Measurements from ENCODE around the gene MTMR12.
"Not testable (repeated sequence)": the region's sequence is repeated elsewhere in the genome, so short reads cannot be mapped to it uniquely, and the experiment has no call there.

Gene MTMR12

DNA sequence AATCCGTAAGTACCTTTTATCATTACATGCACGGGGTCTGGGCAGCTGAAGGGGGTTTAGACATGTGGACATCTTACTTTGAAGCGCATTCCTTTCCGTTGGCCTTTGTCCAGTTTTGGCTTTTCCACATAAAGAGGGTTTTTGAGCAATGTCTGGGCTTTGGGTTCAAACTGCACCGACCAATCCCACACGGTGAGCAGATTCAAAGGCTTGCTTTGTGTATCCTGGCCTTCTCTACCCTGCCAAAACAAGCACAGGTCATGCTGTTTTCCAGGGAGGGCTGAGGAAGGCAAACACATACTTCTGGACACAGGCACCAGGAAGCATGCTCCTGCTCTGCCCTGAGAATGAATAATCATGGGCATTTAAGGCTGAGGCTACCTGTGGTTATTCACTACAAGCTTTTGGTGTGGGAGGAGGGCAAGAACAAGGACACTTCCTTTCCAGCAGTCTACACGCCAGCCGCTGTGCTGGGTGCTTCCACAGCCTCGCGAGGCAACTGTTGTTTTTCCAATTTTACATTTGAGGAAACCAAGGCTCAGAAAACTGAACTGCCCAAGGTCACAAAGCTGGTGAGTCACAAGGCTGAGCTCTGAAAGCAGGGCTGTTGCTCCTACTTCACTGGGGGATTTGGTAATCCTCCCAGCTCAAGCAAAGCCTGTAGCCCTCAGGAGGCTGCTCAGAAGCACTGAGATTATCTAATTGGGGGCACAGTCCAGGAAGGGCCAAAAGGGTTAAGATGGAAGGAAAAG lies 78.9 kb downstream of the MTMR12 start:
- Mint-ChIP-seq H3K27me3 (no peaks in the 10 kb centered on the region), H3K4me3 (no peak overlapping the region), H3K4me1 (peaks cover 25 to 34% of the 10 kb centered on the region in 2 donors), H3K9me3 (no peaks in the 10 kb centered on the region), H3K27ac (no peak overlapping the region), H3K36me3 (peaks cover 30 to 63% of the 10 kb centered on the region in 2 donors)
- ATAC-seq (replicated peaks) (no peak), DNase-seq (no peak)

DNA sequence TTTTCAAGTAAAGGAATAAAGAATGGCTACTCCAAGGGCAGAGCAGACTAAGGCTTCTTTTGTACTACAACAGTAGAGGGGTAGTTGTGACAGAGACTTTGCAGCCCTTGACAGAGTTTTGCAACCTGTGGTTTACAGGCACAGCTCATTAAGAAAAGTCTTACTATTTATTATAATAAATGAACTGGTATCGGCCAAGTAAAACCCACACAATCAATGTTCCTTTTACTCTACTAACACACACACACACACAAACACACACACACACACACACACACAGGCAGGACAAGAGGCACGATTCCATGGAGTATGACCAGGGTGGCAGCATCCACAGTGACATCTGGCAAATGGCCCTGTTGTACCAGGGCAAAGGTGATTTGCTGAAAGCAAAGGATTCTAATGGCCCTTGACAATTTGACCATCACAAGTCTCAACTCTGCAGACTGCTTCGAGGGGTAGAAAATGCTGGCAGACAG lies 79.5 kb downstream of the MTMR12 start:
- Mint-ChIP-seq H3K36me3 (peaks cover 31 to 65% of the 10 kb centered on the region in 2 donors), H3K4me1 (peaks cover 28 to 38% of the 10 kb centered on the region in 2 donors), H3K27me3 (no peaks in the 10 kb centered on the region), H3K27ac (no peak overlapping the region), H3K9me3 (no peaks in the 10 kb centered on the region), H3K4me3 (no peak overlapping the region)
- ATAC-seq (replicated peaks) (no peak), DNase-seq (no peak)

DNA sequence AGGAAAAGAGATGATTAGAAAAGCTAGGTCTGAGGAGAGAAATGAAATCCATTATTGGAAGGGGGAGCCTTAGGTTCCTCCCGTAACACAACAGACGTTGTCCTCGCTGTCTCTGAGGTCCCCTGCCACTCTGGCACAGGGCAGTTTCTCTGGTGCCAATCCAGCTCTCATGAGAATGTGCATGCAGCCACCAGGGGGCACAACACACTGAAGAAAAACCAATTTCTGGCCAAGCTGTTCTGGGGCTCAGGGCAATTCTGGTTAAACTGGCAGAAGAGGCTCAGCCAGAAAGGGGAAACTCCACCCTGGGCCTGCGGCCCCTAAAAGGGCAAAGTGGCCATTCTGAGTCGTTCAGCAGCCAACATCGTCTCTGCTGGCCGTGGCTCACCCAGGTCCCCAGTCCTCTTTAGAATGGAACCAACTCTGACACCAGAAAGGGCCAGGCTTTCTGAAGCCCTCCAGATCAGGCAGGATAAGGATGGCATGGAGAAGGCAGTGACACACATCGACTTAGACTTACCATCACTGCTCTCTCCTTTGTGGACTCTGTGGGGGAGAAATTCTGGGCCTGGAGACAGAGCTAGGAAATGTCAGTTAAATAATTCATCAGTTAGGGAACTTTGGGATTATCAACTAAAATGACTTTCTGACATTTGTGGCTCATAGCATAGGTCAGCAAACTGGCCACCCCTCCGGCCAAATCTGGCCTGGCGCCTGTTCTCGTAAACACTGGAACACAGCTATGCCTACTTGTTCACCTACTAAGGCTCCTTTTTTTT lies 80.1 kb downstream of the MTMR12 start:
- Mint-ChIP-seq H3K27ac (peak overlapping the region; percentile 85), H3K27me3 (no peaks in the 10 kb centered on the region), H3K36me3 (peaks cover 31 to 66% of the 10 kb centered on the region in 2 donors), H3K9me3 (no peaks in the 10 kb centered on the region), H3K4me3 (no peak overlapping the region), H3K4me1 (peaks cover 28 to 38% of the 10 kb centered on the region in 2 donors)
- ATAC-seq (replicated peaks) (peak; percentile 94 to 95), DNase-seq (peak; percentile 58)

DNA sequence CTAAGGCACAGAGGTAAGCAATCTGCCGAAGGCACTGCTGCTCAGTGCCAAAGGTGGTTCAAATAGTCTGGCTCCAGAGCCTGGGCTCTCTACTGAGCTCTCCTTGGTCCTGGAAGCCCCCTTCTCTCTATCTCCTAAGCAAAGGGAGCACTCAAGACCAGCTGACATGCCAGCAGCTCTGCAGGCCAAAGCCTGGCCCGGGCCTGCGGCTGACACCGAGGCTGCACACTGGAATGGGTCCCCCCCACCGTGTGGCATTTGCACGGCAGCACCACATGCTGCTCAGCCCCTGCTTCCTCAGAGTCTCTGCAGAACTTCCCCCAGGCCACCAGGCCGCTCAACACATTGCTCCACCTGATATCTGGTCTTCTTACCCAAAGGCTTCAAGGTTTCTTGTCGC lies 80.8 kb downstream of the MTMR12 start:
- DNase-seq (no peak), ATAC-seq (replicated peaks) (peak; percentile 11 to 16)
- peaks cover 28 to 38% of the 10 kb centered on the region in 2 donors for H3K4me1 Mint-ChIP-seq
- H3K27me3 Mint-ChIP-seq, result no peaks in the 10 kb centered on the region
- peaks cover 31 to 66% of the 10 kb centered on the region in 2 donors for H3K36me3 Mint-ChIP-seq
- no peak overlapping the region for H3K4me3 Mint-ChIP-seq
- peak overlapping the region; percentile 85 for H3K27ac Mint-ChIP-seq
- no peaks in the 10 kb centered on the region for H3K9me3 Mint-ChIP-seq

DNA sequence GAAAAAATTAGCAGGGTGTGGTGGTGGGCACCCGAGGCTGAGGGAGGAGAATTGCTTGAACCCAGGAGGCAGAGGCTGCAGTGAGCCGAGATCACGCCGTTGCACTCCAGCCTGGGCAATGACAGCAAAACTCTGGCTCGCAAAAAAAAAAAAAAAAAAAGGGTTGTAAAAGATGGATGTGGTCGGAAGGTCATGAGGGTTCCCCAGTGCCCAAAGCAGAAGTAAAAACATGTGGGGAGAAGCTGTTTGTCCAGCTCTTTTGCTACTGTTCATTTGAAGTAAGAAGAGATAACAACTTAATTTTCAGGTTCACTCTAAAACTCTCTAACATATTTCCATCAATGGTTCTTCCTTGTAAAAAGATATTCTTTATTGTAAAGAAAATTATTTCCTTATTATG lies 81.5 kb downstream of the MTMR12 start:
- no peaks in the 10 kb centered on the region for H3K27me3 Mint-ChIP-seq
- ATAC-seq (replicated peaks), result no peak
- no peak overlapping the region for H3K4me3 Mint-ChIP-seq
- peaks cover 33 to 68% of the 10 kb centered on the region in 2 donors for H3K36me3 Mint-ChIP-seq
- no peak for DNase-seq
- no peaks in the 10 kb centered on the region for H3K9me3 Mint-ChIP-seq
- H3K27ac Mint-ChIP-seq, result peak overlapping the region; percentile 2
- H3K4me1 Mint-ChIP-seq, result peaks cover 28 to 38% of the 10 kb centered on the region in 2 donors

DNA sequence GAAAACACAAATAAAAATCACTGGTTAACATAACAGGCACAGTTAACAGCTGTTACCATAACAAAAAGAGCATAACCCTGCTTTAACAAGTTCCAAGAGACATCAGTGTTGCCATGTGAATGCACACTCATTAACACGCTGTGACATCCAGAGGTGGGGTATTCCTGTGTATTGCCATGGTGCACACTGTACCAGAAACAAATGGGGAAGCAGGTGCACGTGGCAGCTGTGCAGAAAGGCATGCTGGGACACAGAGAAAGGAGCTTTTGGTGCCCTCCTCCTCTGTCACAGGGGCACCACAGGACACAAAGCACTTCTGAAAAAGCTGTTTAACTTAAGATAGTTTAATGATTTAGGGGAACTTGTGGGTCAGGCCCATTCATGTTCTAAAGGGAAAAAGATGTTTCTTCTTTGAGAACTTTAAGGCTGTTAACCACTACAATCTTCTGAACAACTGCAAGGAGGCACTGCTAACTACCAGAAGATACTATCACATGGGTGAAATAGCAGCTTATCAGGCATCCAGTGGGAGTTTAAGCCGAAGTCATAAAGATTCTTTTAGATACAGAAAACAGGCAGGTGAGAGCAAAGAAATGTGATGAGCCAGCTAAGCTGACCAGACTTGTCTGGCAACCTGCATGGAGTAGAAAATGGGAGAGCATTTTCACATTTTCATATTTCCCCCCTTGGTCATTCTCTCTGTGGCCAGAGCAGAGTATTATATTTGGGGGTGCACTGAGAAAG lies 82.2 kb downstream of the MTMR12 start:
- peak overlapping the region; percentile 82 for H3K27ac Mint-ChIP-seq
- peaks cover 28 to 38% of the 10 kb centered on the region in 2 donors for H3K4me1 Mint-ChIP-seq
- H3K4me3 Mint-ChIP-seq, result no peak overlapping the region
- no peaks in the 10 kb centered on the region for H3K27me3 Mint-ChIP-seq
- ATAC-seq (replicated peaks) (peak in 1 of 2 donors; percentile 33), DNase-seq (no peak)
- peaks cover 33 to 68% of the 10 kb centered on the region in 2 donors for H3K36me3 Mint-ChIP-seq
- no peaks in the 10 kb centered on the region for H3K9me3 Mint-ChIP-seq

DNA sequence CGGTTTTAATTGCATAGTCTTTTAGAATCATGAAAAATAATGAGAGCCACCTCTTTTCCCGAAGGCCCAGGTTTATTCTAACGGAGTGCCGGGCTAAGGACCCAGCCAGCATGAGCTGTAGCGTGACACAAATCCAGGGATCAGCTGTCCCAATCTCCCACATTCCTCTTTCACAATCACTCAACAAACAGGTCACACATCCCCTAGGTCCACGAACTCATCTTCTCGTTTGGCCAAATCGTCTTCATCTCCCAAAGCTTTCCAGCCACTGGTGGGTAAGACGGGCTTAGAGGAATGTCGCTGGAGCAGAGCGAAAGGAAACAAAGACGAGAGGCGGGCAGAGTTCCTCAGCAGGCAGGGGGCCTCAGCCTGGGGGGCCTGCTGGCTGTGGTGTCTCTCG lies 83.2 kb downstream of the MTMR12 start:
- peak overlapping the region; percentile 14 for H3K27ac Mint-ChIP-seq
- ATAC-seq (replicated peaks), result no peak
- DNase-seq, result no peak
- no peaks in the 10 kb centered on the region for H3K27me3 Mint-ChIP-seq
- H3K4me3 Mint-ChIP-seq, result no peak overlapping the region
- H3K36me3 Mint-ChIP-seq, result peaks cover 33 to 62% of the 10 kb centered on the region in 2 donors
- H3K4me1 Mint-ChIP-seq, result peaks cover 28 to 38% of the 10 kb centered on the region in 2 donors
- no peaks in the 10 kb centered on the region for H3K9me3 Mint-ChIP-seq

DNA sequence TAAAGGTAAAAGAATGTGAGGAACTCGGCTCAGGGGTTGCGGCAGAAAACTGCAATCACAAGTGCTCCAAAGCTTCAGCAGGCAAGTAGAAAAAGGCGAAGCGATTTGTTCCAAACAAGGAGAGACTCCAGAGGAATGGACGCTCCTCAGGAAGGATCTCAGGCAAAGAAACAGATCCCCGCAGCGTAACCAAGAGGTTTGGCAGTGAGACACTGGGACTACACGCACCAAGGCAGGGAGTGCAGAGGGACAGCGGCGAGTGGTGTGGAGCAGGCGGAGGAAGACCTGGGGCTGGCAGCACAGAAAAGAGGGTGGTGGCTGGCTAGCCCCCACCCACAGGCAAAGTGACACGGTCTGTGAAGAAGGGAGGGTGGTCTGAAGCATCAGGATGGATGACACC lies 83.9 kb downstream of the MTMR12 start:
- Mint-ChIP-seq H3K27ac (peak overlapping the region; percentile 88), H3K9me3 (no peaks in the 10 kb centered on the region), H3K4me1 (peaks cover 28 to 38% of the 10 kb centered on the region in 2 donors), H3K4me3 (no peak overlapping the region), H3K36me3 (peaks cover 29 to 57% of the 10 kb centered on the region in 2 donors), H3K27me3 (no peaks in the 10 kb centered on the region)
- ATAC-seq (replicated peaks) (peak in 1 of 2 donors; percentile 21), DNase-seq (no peak)

DNA sequence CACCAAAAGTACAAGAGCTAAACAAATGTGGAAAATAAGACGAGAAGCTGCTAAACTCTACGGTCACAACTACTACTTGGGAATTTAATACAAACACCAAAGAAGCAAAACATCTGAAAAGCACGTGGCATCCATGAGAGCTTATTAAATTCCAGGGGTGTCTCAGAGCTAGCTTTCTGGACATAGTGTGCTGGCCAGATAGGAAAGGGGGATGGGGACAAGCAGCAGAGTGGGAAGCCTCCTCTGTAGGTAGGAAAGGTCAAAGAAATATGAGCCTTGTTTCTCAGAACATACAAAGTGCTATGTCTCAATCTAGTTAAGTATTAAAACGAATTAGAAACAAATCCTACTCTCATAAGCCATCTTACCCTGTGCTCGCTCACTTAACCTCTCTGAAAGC lies 87.3 kb downstream of the MTMR12 start:
- Mint-ChIP-seq H3K36me3 (peaks cover 23 to 32% of the 10 kb centered on the region in 2 donors), H3K27me3 (no peaks in the 10 kb centered on the region), H3K4me1 (peaks cover 13 to 19% of the 10 kb centered on the region in 2 donors), H3K27ac (no peak overlapping the region), H3K4me3 (no peak overlapping the region), H3K9me3 (no peaks in the 10 kb centered on the region)
- no peak for DNase-seq
- ATAC-seq (replicated peaks), result no peak

DNA sequence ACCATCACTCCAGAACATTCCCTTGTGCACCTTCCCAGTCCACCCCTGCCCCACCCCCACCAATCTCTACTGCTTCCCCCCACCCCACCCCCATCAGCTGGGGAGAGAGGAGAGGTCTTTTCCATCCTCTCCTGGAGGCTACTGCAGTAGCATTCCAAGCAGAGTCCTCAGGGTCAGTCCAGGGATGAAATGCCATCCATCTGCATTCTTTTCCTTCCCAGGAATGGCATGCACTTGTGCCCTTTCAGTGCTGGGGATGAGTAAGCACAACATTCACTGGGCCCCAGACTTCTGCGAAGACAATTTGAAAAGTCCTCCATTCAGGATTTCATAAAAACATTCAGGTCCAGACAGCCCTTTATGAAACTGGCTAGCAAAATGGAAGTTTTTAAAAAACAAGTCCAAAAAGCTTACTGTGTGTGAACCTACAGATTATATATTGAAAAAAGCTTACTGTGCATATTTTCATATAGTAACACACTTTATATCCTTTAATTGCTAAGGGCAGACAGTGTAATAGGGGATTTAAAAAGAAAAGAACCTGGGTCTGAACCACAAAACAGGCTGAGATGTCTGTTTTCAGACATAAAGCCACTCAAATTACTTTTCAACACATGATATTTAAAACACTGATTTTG lies 88.6 kb downstream of the MTMR12 start:
- no peak overlapping the region for H3K4me3 Mint-ChIP-seq
- no peak for ATAC-seq (replicated peaks)
- H3K27ac Mint-ChIP-seq, result no peak overlapping the region
- no peaks in the 10 kb centered on the region for H3K27me3 Mint-ChIP-seq
- H3K9me3 Mint-ChIP-seq, result no peaks in the 10 kb centered on the region
- DNase-seq, result no peak
- peaks cover 13 to 19% of the 10 kb centered on the region in 2 donors for H3K36me3 Mint-ChIP-seq
- H3K4me1 Mint-ChIP-seq, result peaks cover 5 to 6% of the 10 kb centered on the region in 2 donors

DNA sequence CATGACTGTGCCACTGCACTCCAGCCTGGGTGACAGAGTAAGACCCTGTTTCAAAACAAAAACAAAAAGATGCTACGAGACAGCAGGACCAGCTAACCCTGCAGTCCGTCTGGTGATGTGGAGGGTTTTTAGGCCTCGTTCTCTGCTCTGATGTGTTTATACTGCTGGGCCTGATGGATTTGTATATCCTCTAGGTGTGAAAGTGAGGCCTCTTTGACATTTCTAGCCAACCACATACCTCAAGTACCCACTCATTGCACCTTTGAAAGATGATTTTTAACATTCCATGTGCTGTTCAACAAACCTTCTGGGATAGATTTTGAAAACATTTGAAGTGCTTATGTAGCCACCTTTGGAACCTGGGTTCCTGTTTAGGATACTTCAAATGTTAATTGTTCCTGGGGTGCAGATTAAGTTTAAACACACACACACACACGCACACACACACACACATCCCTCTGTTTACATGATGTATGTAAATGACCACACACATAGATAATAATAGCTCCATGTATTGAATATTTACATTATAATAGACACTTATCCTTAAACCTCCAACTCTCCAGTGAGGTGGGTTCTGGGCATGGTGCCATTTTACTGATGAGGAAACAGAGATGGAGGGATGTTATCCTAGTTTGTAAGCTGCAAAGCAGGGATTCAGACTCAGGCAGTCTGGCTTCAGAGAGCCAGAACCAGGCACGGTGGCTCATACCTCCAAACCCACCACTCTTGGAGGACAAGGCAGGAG lies 89.8 kb downstream of the MTMR12 start:
- no peak for DNase-seq
- Mint-ChIP-seq H3K4me3 (no peak overlapping the region), H3K27ac (no peak overlapping the region), H3K36me3 (peaks cover 7 to 13% of the 10 kb centered on the region in 2 donors), H3K27me3 (no peaks in the 10 kb centered on the region), H3K9me3 (no peaks in the 10 kb centered on the region), H3K4me1 (no peaks in the 10 kb centered on the region)
- ATAC-seq (replicated peaks), result no peak

DNA sequence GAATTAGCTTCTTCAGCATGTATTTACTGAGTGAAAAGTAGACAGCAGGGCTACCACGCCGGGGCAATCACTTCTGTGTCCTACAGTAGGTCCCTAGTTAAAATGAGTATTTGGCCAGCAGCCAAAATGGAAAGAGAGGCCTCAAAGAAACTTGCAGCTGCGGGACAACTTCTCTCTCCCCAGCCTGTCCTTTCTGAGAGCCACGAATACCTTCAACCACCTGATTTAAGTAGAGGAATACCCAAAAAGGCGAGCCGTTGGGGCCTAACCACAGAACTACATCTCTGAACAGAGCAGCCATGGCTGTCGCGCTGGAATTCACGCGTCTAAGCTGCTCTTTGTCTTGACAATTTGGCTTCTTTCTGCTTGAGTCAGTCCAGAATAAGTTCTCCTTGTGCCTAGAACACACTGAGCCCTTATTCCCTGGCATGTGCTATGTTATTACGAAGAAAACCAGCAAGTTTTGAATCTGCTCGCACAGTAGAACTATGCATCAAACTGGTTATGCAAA lies 94.8 kb downstream of the MTMR12 start:
- DNase-seq, result no peak
- no peaks in the 10 kb centered on the region for H3K36me3 Mint-ChIP-seq
- H3K4me1 Mint-ChIP-seq, result no peaks in the 10 kb centered on the region
- H3K4me3 Mint-ChIP-seq, result no peak overlapping the region
- H3K27me3 Mint-ChIP-seq, result no peaks in the 10 kb centered on the region
- ATAC-seq (replicated peaks), result no peak
- H3K27ac Mint-ChIP-seq, result no peak overlapping the region
- peaks cover 0 to 2% of the 10 kb centered on the region in 2 donors for H3K9me3 Mint-ChIP-seq

DNA sequence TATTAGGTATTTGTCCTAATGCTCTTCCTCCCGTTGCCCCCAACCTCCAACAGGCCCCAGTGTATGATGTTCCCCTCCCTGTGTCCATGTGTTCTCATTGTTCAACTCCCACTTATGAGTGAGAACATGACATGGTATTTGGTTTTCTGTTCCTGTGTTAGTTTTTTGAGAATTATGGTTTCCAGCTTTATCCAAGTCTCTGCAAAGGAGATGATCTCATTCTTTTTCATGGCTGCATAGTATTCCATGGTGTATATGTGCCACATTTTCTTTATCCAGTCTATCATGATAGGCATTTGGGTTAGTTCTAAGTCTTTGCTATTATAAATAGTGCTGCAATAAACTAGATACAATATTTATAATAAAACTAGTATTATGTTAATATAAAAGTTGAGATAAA lies 98.4 kb downstream of the MTMR12 start:
- H3K9me3 Mint-ChIP-seq; H3K27me3 Mint-ChIP-seq; H3K36me3 Mint-ChIP-seq; ATAC-seq (replicated peaks); H3K4me3 Mint-ChIP-seq; H3K27ac Mint-ChIP-seq; DNase-seq: not testable (repeated sequence)
- H3K4me1 Mint-ChIP-seq, result peaks cover 4 to 17% of the 10 kb centered on the region in 2 donors
